ENCODE results near the gene AGAP1. TPM values are rescaled to one million over a fixed set of nuclear protein-coding genes. Genes with fewer than 3 reads are reported as not detected.

AGAP1 gene
- total and polyA plus RNA-seq, 11 donors, result 5.9 to 21.6 (median 18.9) TPM

- TF ChIP-seq CTCF (IDR thresholded peaks at IDR 0.05), result no peak
- TF ChIP-seq POLR2A (IDR thresholded peaks at IDR 0.05), result no peak
- no peaks in the 10 kb centered on the region for H3K36me3 ChIP-seq
- no peak overlapping the region for H3K27ac ChIP-seq
- no peaks in the 10 kb centered on the region for H3K27me3 ChIP-seq
- H3K9me3 ChIP-seq, result no peaks in the 10 kb centered on the region
- WGBS, 4 donors, result 95 to 96% (median 96%) methylated on average over 11 of the region's 11 CpGs
- ATAC-seq (no peak), DNase-seq (no peak)
- H3K4me3 ChIP-seq, result no peak overlapping the region
- no peaks in the 10 kb centered on the region for H3K4me1 ChIP-seq
- intact Hi-C loops (cut with DNase I), result no loop called here
Measured at GRCh38 chr2:235839226-235839625, 345.4 kb downstream of the AGAP1 start.

GRCh38 chr2:235839974-235840373 lies 346.1 kb downstream of the AGAP1 start:
- no peak for TF ChIP-seq CTCF (IDR thresholded peaks at IDR 0.05)
- no peak for TF ChIP-seq POLR2A (IDR thresholded peaks at IDR 0.05)
- Histone ChIP-seq H3K27ac (no peak overlapping the region), H3K4me1 (no peaks in the 10 kb centered on the region), H3K27me3 (no peaks in the 10 kb centered on the region), H3K36me3 (no peaks in the 10 kb centered on the region), H3K4me3 (no peak overlapping the region), H3K9me3 (no peaks in the 10 kb centered on the region)
- no peak for ATAC-seq
- DNase-seq, result no peak
- WGBS, 4 donors, result 96 to 98% (median 98%) methylated on average over 4 of the region's 4 CpGs
- intact Hi-C loops (cut with DNase I), result no loop called here

- H3K27ac ChIP-seq, result no peak overlapping the region
- intact Hi-C loops (cut with DNase I), result no loop called here
- ATAC-seq, result no peak
- no peak for TF ChIP-seq POLR2A (IDR thresholded peaks at IDR 0.05)
- TF ChIP-seq CTCF (IDR thresholded peaks at IDR 0.05), result no peak
- H3K27me3 ChIP-seq, result no peaks in the 10 kb centered on the region
- no peaks in the 10 kb centered on the region for H3K9me3 ChIP-seq
- no peak for DNase-seq
- H3K36me3 ChIP-seq, result no peaks in the 10 kb centered on the region
- H3K4me3 ChIP-seq, result no peak overlapping the region
- WGBS, 4 donors, result 85 to 92% (median 90%) methylated on average over 13 of the region's 13 CpGs
- no peaks in the 10 kb centered on the region for H3K4me1 ChIP-seq
Measured at GRCh38 chr2:235841863-235842262, 348.0 kb downstream of the AGAP1 start.

- ATAC-seq (no peak), DNase-seq (no peak)
- H3K27ac ChIP-seq, result no peak overlapping the region
- no peaks in the 10 kb centered on the region for H3K4me1 ChIP-seq
- no peaks in the 10 kb centered on the region for H3K27me3 ChIP-seq
- TF ChIP-seq POLR2A (IDR thresholded peaks at IDR 0.05), result no peak
- no peak for TF ChIP-seq CTCF (IDR thresholded peaks at IDR 0.05)
- 93 to 97% (median 95%) methylated on average over 13 of the region's 13 CpGs for WGBS, 4 donors
- H3K4me3 ChIP-seq, result no peak overlapping the region
- no peaks in the 10 kb centered on the region for H3K36me3 ChIP-seq
- intact Hi-C loops (cut with DNase I), result no loop called here
- no peaks in the 10 kb centered on the region for H3K9me3 ChIP-seq
Measured at GRCh38 chr2:235842941-235843340, 349.1 kb downstream of the AGAP1 start.

Data from heart left ventricle (tissue), 16 donors.